IMR-90 (cell line): ENCODE measurements around the gene ABHD6. TPM values are rescaled to one million over a fixed set of nuclear protein-coding genes. Genes with fewer than 3 reads are reported as not detected.

ENCODE experiments used
- polyA plus RNA-seq, 3 experiments: library from polyadenylated mRNA; depleted of rRNA; stranded (reverse); fragments of >200 nt; gene quantifications; 2 replicates each; pipeline ENCODE4 v1.2.3, GENCODE V29; 2012; ENCODE audit warnings: low replicate concordance in 1 of 3
- total RNA-seq: library from RNA; depleted of rRNA; stranded (reverse); fragments of >200 nt; gene quantifications from 2 replicates; pipeline ENCODE4 v1.2.3, GENCODE V29; 2012
- TF ChIP-seq, protein P1 (sequence below): conservative IDR thresholded peaks from 2 replicates; pipeline ENCODE4 v1.5.1; 2012; ENCODE audit warnings: mild to moderate bottlenecking, low read depth, low read length, improper control_type of control experiment
- TF ChIP-seq, protein P2 (sequence below): fragments of 150-350 bp; IDR thresholded peaks from 2 replicates; pipeline ENCODE4 v1.6.1; 2017; ENCODE audit warnings: mild to moderate bottlenecking, antibody characterized with exemption, low read length, low read depth

Gene ABHD6
- total and polyA plus RNA-seq, 2 of the 4 experiments (the other 2 are of a cell fraction), result 5.0 to 5.6 TPM

DNA sequence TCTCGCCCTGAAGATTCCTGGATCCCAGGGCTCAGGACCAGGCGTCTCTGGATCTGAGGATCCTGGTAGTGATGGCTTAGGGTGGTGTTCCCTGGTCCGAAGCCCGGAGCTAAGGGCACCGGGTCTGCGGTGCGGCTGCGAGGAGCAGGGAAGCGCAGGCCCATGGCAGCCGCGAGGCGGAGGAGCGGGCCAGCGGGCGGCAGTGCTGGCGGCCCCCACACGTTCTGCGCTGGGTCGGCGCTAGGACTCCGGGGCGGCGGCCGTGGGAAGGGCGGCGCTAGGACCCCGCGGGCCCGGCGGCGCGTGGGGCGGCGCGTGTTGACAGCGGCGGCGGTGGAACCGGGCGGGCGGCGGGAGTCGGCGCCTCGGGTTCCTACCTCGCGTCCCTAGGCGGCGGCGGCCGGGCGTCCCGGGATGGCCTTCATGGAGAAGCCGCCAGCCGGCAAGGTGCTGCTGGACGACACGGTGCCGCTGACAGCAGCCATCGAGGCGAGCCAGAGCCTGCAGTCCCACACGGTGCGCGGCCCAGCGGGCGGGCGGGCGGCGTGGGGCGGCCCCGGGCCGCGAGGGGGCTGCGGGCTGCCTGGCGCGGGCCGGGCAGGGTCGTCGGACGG is 95.1 kb downstream of the ABHD6 start, which contains the start of gene PXK (continued):
- TF ChIP-seq, protein P1, sequence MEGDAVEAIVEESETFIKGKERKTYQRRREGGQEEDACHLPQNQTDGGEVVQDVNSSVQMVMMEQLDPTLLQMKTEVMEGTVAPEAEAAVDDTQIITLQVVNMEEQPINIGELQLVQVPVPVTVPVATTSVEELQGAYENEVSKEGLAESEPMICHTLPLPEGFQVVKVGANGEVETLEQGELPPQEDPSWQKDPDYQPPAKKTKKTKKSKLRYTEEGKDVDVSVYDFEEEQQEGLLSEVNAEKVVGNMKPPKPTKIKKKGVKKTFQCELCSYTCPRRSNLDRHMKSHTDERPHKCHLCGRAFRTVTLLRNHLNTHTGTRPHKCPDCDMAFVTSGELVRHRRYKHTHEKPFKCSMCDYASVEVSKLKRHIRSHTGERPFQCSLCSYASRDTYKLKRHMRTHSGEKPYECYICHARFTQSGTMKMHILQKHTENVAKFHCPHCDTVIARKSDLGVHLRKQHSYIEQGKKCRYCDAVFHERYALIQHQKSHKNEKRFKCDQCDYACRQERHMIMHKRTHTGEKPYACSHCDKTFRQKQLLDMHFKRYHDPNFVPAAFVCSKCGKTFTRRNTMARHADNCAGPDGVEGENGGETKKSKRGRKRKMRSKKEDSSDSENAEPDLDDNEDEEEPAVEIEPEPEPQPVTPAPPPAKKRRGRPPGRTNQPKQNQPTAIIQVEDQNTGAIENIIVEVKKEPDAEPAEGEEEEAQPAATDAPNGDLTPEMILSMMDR, result peak; percentile 37
- TF ChIP-seq, protein P2, sequence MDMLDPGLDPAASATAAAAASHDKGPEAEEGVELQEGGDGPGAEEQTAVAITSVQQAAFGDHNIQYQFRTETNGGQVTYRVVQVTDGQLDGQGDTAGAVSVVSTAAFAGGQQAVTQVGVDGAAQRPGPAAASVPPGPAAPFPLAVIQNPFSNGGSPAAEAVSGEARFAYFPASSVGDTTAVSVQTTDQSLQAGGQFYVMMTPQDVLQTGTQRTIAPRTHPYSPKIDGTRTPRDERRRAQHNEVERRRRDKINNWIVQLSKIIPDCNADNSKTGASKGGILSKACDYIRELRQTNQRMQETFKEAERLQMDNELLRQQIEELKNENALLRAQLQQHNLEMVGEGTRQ, result no peak; the same call in 1 of the 2 replicates
